ENCODE data around the gene KAT5.

KAT5 gene

DNA sequence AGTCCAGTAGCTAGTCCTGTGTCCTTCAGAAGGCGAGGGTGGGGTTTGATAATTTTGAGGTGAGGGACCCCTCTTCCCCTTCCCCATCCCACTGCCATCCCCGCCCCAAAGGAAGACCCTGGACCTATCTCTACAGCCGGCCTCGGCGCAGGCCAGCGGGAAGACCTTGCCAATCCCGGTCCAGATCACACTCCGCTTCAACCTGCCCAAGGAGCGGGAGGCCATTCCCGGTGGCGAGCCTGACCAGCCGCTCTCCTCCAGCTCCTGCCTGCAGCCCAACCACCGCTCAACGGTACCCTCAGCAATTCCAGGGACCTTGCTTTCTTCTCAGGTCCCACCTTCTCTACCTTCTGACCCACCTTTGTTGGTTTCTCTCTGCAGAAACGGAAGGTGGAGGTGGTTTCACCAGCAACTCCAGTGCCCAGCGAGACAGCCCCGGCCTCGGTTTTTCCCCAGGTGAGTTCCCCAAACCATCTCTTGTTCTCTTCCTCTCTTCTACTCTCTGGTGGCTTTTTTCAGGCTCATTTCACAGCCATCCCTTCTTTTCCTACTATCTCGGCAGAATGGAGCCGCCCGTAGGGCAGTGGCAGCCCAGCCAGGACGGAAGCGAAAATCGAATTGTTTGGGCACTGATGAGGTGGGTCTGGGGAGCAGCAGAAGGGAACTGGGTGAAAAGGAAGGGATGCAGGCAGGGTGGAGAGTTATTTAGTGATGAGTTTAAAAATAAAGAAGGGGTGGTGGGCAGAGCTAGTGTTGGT is 1.3 kb downstream of the KAT5 start:
- Mint-ChIP-seq H3K4me1 (peaks cover 28% of the 10 kb centered on the region), H3K36me3 (ENCODE audit: low read depth) (peaks cover 43% of the 10 kb centered on the region), H3K9me3 (peaks cover 3% of the 10 kb centered on the region), H3K27ac (peak overlapping the region; percentile 54), H3K27me3 (ENCODE audit: low read depth, poor library complexity) (peaks cover 4% of the 10 kb centered on the region), H3K4me3 (peak overlapping the region; percentile 89)
- no peak for TF ChIP-seq CTCF (IDR thresholded peaks at IDR 0.05)
- no peak for DNase-seq

DNA sequence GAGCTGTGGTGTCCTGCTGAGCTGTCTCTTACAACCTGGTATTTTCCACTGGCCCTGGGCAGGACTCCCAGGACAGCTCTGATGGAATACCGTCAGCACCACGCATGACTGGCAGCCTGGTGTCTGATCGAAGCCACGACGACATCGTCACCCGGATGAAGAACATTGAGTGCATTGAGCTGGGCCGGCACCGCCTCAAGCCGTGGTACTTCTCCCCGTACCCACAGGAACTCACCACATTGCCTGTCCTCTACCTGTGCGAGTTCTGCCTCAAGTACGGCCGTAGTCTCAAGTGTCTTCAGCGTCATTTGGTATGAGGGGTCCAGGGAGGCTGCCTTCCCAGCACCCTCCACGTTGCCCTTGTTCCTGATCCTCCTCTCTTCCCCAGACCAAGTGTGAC is 2.4 kb downstream of the KAT5 start:
- H3K9me3 Mint-ChIP-seq: no peaks in the 10 kb centered on the region
- DNase-seq: no peak
- H3K27me3 Mint-ChIP-seq (ENCODE audit: low read depth, poor library complexity): no peaks in the 10 kb centered on the region
- H3K36me3 Mint-ChIP-seq (ENCODE audit: low read depth): peaks cover 46% of the 10 kb centered on the region
- peaks cover 38% of the 10 kb centered on the region for H3K4me1 Mint-ChIP-seq
- H3K27ac Mint-ChIP-seq: peak overlapping the region; percentile 57
- peak overlapping the region; percentile 42 for H3K4me3 Mint-ChIP-seq
- no peak for TF ChIP-seq CTCF (IDR thresholded peaks at IDR 0.05)

GRCh38 chr11:65716302-65716701 is 4.2 kb downstream of the KAT5 start:
- Mint-ChIP-seq H3K36me3 (ENCODE audit: low read depth) (peaks cover 46% of the 10 kb centered on the region), H3K4me1 (peaks cover 47% of the 10 kb centered on the region), H3K27ac (no peak overlapping the region), H3K27me3 (ENCODE audit: low read depth, poor library complexity) (no peaks in the 10 kb centered on the region), H3K4me3 (no peak overlapping the region), H3K9me3 (no peaks in the 10 kb centered on the region)
- no peak for DNase-seq
- TF ChIP-seq CTCF (IDR thresholded peaks at IDR 0.05): no peak

DNA sequence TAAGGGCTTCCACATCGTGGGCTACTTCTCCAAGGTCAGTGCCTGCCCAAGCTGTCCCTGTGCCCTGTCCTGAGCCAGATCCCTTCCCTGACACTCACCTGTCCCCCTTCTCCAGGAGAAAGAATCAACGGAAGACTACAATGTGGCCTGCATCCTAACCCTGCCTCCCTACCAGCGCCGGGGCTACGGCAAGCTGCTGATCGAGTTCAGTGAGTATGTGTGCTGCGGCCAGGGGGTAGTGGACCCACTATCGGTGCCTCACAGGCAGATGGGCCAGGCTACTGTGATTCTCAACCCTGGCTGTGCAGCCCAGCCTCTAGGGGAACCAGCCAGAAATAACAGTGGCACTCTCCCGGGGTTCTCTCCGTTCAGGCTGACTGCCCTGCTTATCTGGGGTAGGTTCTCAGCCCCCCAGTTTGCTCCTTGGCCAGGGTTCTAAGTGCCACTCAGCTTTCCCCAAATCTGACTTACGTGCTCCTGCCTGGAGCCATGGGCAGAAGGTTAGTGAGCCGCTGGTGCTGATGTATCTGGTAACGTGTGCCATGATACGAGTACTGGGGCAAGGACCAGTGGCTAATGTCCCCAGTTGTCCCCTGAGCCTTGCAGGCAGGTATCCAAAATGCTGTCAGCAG is 4.8 kb downstream of the KAT5 start:
- H3K4me3 Mint-ChIP-seq: no peak overlapping the region
- peaks cover 46% of the 10 kb centered on the region for H3K36me3 Mint-ChIP-seq (ENCODE audit: low read depth)
- H3K9me3 Mint-ChIP-seq: no peaks in the 10 kb centered on the region
- no peaks in the 10 kb centered on the region for H3K27me3 Mint-ChIP-seq (ENCODE audit: low read depth, poor library complexity)
- H3K27ac Mint-ChIP-seq: peak overlapping the region; percentile 71
- H3K4me1 Mint-ChIP-seq: peaks cover 47% of the 10 kb centered on the region
- DNase-seq: no peak
- no peak for TF ChIP-seq CTCF (IDR thresholded peaks at IDR 0.05)

- TF ChIP-seq CTCF (IDR thresholded peaks at IDR 0.05): no peak
- H3K36me3 Mint-ChIP-seq (ENCODE audit: low read depth): peaks cover 42% of the 10 kb centered on the region
Measured at GRCh38 chr11:65717906-65718305, 5.9 kb downstream of the KAT5 start.

More at GRCh38 chr11:65717906-65718305, 5.9 kb downstream of the KAT5 start:
- no peaks in the 10 kb centered on the region for H3K9me3 Mint-ChIP-seq
- no peak overlapping the region for H3K4me3 Mint-ChIP-seq
- no peak for DNase-seq
- H3K27ac Mint-ChIP-seq: peak overlapping the region; percentile 68
- peaks cover 40% of the 10 kb centered on the region for H3K4me1 Mint-ChIP-seq
- H3K27me3 Mint-ChIP-seq (ENCODE audit: low read depth, poor library complexity): peaks cover 3% of the 10 kb centered on the region
